ENCODE data around the gene NLRP6. TPM values are rescaled to one million over a fixed set of nuclear protein-coding genes. Genes with fewer than 3 reads are reported as not detected.

NLRP6 gene
- polyA plus RNA-seq, 1 of the 3 experiments (the other 2 are of a cell fraction): not detected

GRCh38 chr11:284105-285020 is 6.2 kb downstream of the NLRP6 start:
- no peaks in the 10 kb centered on the region for H3K9me2 ChIP-seq
- WGBS (ENCODE audit: low lambda C conversion rate): 71% methylated on average over 11 of the region's 24 CpGs
- H3K9me3 ChIP-seq: no peaks in the 10 kb centered on the region
- POLR2A ChIA-PET: no interaction called here
- H3K4me3 ChIP-seq (ENCODE audit: low read depth in 2 of 2, low read length in 1 of 2): no peak overlapping the region
- CTCF ChIA-PET: interaction anchor here (0.6 to 2.0 kb wide), 8 partner anchors 9 to 235 kb away, joined by 3 to 9 read pairs (median 4); partner anchors contain the start of gene PSMD13
- H3K27me3 ChIP-seq (ENCODE audit: insufficient read depth): peaks cover 35% of the 10 kb centered on the region
- H2AFZ ChIP-seq (ENCODE audit: low read depth): no peak overlapping the region
- H3K4me2 ChIP-seq: no peak overlapping the region
- peaks cover 0 to 6% of the 10 kb centered on the region in 2 experiments; a peak in 1 of 4 replicates for H3K4me1 ChIP-seq (ENCODE audit: control insufficient read depth in 1 of 2, insufficient read depth in 2 of 2, low read depth in 1 of 2, low read length in 1 of 2)
- no peaks in the 10 kb centered on the region for H3K79me2 ChIP-seq (ENCODE audit: insufficient read depth)
- no peak overlapping the region for H3K9ac ChIP-seq
- H3K36me3 ChIP-seq (replicated peaks in 1 of 2; ENCODE audit: control insufficient read depth in 1 of 2, insufficient read depth in 2 of 2, low read length in 1 of 2): no peaks in the 10 kb centered on the region
- no peaks in the 10 kb centered on the region for H4K20me1 ChIP-seq (ENCODE audit: insufficient read depth)
- TF ChIP-seq SIN3A (IDR thresholded peaks at IDR 0.05; ENCODE audit: borderline replicate concordance, low read depth, low read length) (no peak), FOSL2 (IDR thresholded peaks at IDR 0.05; ENCODE audit: borderline replicate concordance, low read depth) (no peak), TEAD4 (IDR thresholded peaks at IDR 0.05; ENCODE audit: borderline replicate concordance, insufficient read depth) (no peak), RFX5 (IDR thresholded peaks at IDR 0.05; ENCODE audit: low read length) (no peak), NRF1 (IDR thresholded peaks at IDR 0.05; ENCODE audit: low read depth, low read length) (no peak), TCF12 (IDR thresholded peaks at IDR 0.05) (no peak), FOXM1 (IDR thresholded peaks at IDR 0.05; ENCODE audit: low read depth) (no peak), RCOR1 (IDR thresholded peaks at IDR 0.05; ENCODE audit: low read length) (no peak), USF2 (IDR thresholded peaks at IDR 0.05; ENCODE audit: borderline replicate concordance, low read depth, low read length) (no peak), PBX3 (IDR thresholded peaks at IDR 0.05) (no peak), MAX (IDR thresholded peaks at IDR 0.05; ENCODE audit: low read depth) (no peak), EZH2phosphoT487 (IDR thresholded peaks at IDR 0.05; ENCODE audit: borderline replicate concordance, low read depth) (no peak), IRF3 (IDR thresholded peaks at IDR 0.05; ENCODE audit: low read depth, low read length) (no peak), EP300 (IDR thresholded peaks at IDR 0.05; ENCODE audit: borderline replicate concordance in 1 of 2, low read depth in 1 of 2, low read length in 1 of 2) (no peak), RAD21 (IDR thresholded peaks at IDR 0.05; ENCODE audit: low read length) (no peak), TAF1 (IDR thresholded peaks at IDR 0.05; ENCODE audit: borderline replicate concordance, low read depth, low read length) (no peak), ZBTB33 (IDR thresholded peaks at IDR 0.05; ENCODE audit: borderline replicate concordance, low read depth) (no peak), YY1 (IDR thresholded peaks at IDR 0.05; ENCODE audit: low read depth) (no peak), MEF2A (IDR thresholded peaks at IDR 0.05; ENCODE audit: borderline replicate concordance, low read depth) (no peak), GABPA (IDR thresholded peaks at IDR 0.05; ENCODE audit: low read depth) (no peak)
- no peaks in the 10 kb centered on the region for H3F3A ChIP-seq (replicated peaks; ENCODE audit: insufficient read depth)
- H3K27ac ChIP-seq (ENCODE audit: low read depth in 2 of 2, low read length in 1 of 2): no peak overlapping the region
- peak; percentile 34 for DNase-seq

Data from SK-N-SH (cell line).